GM18511 (cell line): Measurements from ENCODE around the gene ANXA6.

ENCODE experiments used
- ATAC-seq: cut with Tn5 transposase; IDR thresholded peaks from one replicate; pipeline ENCODE4 v1.9.1; 2021; ENCODE audit warnings: mild to moderate bottlenecking, moderate library complexity; ENCODE audit not compliant: unreplicated experiment

ANXA6 gene

GRCh38 chr5:151106043-151106442 is 51.5 kb downstream of the ANXA6 start:
- ATAC-seq = no peak

GRCh38 chr5:151105561-151105960 is 52.0 kb downstream of the ANXA6 start:
- no peak for ATAC-seq

- no peak for ATAC-seq
These were observed 52.8 kb downstream of the ANXA6 start for GRCh38 chr5:151104795-151105194.

GRCh38 chr5:151101746-151102145 is 55.8 kb downstream of the ANXA6 start:
- ATAC-seq = no peak

- ATAC-seq = no peak
These were observed 56.4 kb downstream of the ANXA6 start for GRCh38 chr5:151101151-151101550.

DNA sequence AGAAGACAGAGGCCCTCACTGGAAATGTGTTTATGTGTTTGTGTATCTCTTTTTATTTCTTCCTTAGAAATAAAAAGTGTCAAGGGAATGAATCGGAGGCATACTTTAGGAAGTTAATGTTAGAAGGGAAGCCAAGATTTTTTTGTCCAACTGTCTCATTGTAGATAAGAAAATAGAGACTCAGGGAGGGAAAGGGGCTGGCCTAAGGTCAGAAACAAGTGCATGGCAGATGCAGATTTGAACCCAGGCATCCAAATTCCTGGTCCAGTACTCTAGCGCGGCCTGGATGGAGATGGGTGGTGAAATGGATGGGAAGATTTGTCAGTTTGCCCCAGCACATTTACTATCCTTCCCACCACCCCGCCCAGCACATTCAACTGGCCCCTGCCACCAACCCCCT is 56.9 kb downstream of the ANXA6 start:
- no peak for ATAC-seq

DNA sequence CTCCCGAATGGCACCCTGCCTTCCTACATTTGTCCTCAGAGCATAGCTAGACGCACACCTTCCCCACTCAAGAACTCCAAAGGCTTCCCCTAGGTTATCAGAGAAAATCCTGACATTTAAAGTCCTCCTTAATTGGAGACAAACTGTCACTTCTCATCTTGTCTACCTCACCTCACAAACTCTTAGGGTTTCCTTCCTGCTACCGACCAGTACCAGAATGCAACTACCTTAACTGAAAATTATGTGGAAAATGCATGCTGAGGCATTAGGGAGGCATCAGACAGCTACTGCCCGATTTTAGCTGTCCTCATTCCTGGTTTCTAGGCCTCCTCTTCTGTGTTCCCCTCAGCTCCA is 58.8 kb downstream of the ANXA6 start:
- no peak for ATAC-seq

- ATAC-seq = peak; percentile 60
These were observed 59.5 kb downstream of the ANXA6 start for GRCh38 chr5:151097820-151098767.

- ATAC-seq = no peak
These were observed 60.5 kb downstream of the ANXA6 start for GRCh38 chr5:151097061-151097460.

DNA sequence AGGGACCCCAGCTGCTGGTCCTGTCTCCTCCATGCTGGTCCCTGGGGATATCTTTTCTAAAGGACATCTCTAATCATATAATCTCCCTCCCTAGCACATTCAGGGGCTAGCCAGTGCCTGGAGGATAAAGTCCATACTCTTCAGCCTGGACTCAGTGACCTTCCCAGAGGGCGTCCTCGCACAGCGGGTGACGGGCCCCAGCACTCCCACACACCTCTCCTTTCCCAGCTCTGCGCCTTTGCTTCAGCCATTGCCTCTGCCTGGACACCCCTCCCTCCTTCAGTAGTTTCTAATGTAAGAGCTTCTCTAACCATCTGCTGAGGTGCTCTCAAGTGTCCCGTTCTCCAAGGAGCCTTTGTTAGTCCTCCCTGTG is 61.6 kb downstream of the ANXA6 start:
- ATAC-seq = no peak

GRCh38 chr5:151095341-151096000 is 62.1 kb downstream of the ANXA6 start:
- ATAC-seq = no peak

GRCh38 chr5:151094852-151095245 is 62.7 kb downstream of the ANXA6 start:
- ATAC-seq = no peak

GRCh38 chr5:151094030-151094851 is 63.3 kb downstream of the ANXA6 start:
- ATAC-seq = peak; percentile 78

DNA sequence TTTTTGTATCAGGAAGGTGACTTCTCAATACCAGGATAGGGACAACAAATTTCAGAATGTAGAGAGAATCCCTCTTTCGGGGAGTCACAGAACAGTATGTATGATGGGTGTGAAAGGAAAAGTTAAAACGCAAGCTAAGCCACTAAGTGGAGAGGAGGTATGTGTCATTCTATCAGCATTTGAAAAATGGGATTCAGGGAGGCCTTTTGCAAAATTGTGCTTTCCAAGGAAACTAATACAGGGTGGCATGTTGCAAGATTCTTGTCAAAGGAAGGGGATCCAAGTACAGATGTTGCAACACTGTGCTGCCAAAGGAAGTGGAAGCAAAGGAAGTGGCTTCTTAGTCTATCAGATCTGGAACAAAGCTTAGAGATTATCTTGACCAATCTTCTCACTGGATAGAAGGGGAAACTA is 64.1 kb downstream of the ANXA6 start:
- ATAC-seq = peak; percentile 15

DNA sequence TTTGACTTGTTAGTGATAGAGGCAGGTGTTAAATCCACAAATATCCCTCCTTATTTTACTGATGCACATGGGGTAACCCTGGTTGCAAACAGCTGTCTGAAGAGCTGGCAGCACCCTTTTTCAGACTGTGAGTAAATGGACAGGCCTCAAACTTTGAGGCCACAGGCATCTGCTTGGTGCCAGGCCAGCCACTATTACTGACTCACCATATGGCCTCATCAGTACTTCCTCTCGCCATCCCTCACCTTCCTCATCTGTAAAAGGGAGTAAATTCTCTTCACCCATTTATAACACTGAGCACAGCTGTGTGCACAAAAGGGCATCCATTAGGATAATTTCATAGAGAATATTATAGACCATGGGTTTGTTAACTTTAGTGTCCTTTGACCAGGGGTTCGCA is 64.8 kb downstream of the ANXA6 start:
- no peak for ATAC-seq

DNA sequence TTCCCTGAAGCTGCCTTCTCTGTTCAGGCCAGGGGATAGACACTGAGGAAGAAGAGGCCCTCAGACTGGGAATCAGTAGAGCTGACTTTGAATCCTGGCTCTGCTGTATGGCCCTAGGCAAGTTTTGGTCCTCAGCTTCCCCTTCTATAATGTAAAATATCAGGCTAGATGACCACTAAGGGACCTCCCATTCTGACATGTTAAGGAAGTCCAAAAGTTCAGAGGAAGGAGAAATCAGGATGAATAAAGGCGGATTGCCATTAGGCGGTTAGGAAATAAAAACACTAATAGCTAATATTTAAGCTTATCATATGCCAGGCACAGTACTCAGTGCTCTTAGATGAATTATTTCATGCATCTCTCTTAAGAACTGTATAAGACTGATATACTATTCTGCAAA is 67.9 kb downstream of the ANXA6 start:
- ATAC-seq = no peak

DNA sequence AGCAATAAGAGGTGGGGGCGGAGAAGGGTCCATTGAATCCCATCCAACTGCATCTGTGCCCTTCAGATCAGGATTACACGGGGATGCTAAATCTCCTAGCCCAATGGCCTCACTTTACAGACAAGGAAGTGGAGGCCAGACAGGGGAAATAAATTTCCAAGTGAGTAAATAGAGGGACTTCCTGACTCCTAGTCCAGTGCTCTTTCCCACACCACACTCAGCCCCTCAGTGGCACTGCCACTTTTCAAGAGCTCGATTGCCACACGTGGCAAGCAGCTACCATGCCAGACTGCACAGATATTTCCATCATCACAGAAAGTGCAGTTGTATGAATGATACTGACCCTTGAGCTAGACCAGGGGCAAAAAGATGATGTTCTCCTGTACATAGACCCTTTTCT is 68.6 kb downstream of the ANXA6 start:
- ATAC-seq = no peak

DNA sequence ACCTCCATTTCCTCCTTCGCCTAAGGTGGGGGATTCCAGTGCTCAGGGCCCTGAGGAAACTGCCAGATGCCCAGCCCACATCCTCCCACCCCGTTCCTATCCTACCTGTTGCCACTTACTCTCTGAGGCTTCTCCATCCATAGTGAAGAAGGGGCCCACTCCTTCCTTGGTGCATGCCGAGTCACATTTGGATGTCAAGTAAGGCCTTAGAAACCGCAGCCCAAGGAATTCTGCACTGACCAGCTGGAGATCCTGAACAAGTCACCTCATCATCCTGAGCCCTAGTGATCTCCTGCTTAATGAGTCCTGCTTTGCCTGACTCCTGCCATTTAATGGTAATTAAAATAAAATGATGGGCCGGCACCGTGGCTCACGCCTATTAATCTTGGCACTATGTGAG is 70.1 kb downstream of the ANXA6 start:
- no peak for ATAC-seq

DNA sequence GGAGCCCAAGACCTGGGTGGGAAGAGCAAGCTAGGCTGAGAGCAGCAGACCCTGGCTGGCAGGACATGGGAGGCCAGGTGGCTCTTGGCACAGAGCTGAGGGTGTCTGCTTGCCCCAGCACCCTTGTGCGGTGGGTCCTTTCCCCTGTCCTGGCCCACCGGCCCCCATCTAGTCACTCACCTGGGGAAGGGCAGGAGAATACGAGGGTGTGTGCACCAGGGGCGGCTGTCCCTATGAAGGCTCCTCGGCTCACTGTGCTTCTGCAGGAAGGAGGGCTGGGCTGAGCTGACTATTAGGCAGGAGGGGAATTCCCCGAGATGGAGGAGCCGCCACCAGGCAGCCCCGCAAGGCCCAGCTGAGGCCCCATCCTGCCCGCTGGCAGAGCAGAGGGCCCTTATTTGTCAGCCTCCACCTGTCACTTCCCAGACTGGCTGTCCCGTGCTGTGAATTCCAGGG is 70.6 kb downstream of the ANXA6 start:
- ATAC-seq = peak; percentile 82

GRCh38 chr5:151086192-151086869 is 71.2 kb downstream of the ANXA6 start:
- ATAC-seq = peak; percentile 24

GRCh38 chr5:151085517-151086041 is 72.0 kb downstream of the ANXA6 start:
- ATAC-seq = peak; percentile 20
